NCI-H2227 treated with DMSO at 0.1 percent for 48 hours (cell line): ENCODE results near the gene HBG1.

Experiments used
- DNase-seq: peaks from one replicate; lab custom pipeline; 2025; lab: John Stamatoyannopoulos, UW

The HBG1 gene

DNA sequence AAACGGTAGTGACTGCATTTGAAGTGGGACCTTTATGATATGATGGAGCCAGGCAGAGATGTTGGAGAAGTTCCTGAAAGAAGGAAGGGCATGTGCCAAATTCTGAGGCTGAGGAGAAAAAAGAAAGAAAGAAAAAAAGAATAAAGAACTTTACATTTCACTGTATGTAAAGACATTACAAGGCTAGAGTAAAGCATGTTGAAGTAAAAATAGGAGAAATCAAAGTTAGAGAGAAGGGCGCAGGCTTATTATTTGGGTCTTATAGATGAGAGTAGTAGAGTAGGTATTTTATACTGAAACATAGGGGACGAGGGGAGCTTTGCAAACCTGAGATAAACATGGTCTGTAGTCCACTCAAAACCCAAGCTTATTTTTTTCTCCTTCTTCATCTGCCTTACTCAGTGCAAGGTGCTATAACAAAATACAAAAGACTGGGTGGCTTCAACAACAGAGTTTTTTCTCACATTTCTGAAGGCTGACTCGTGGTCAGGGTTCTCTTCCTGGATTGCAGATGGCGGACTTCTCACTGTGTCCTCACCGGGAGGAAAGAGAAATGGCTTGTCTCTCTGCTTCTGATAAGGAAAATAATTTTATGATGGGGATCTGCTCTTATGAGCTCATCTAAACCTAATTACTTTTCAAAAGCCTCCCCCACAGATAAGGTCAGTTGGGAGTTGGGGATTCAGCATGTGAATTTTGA is 2.7 kb downstream of the HBG1 start:
- DNase-seq, result no peak

GRCh38 chr11:5245155-5245554 is 4.5 kb downstream of the HBG1 start:
- no peak for DNase-seq

GRCh38 chr11:5243816-5244180 is 5.9 kb downstream of the HBG1 start:
- DNase-seq, result no peak

- no peak for DNase-seq
Observed at GRCh38 chr11:5242933-5243815, 6.5 kb downstream of the HBG1 start.

DNA sequence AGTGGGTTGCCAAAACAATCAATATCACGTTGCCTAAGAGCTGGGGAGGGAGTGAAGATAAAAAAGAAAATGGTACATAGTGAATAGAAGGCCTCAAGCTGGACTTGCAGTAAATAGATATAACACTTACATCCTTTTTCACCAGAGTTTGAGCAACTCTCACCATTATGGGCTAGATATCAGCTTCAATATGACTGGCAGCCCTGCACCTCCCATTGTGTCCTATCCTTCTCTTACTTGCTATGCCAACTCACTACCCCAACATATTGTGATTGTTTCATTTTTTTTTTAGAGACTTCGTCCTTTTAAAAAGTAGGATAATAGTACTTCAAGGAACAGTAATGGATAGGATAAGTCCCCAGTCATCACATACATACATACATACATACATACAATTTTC is 7.4 kb downstream of the HBG1 start:
- no peak for DNase-seq

DNA sequence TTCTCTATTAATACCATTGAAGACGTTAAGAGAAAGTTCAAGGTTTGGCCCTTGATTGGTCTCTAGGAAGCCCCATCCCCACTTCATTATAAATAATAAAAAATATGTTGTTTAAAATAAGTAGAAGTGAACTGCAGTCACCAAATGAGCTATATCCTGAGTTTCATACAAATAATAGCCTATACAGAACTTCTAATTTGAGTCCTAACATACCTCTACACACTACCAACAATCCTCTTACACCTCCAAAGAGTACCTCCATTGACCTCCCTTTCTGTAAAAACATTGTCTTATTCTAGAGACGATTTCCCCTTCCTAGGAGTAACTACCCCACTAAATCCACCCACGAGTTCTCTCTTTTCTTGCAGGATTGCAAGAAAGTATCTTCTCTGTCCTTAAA is 8.2 kb downstream of the HBG1 start:
- no peak for DNase-seq

DNA sequence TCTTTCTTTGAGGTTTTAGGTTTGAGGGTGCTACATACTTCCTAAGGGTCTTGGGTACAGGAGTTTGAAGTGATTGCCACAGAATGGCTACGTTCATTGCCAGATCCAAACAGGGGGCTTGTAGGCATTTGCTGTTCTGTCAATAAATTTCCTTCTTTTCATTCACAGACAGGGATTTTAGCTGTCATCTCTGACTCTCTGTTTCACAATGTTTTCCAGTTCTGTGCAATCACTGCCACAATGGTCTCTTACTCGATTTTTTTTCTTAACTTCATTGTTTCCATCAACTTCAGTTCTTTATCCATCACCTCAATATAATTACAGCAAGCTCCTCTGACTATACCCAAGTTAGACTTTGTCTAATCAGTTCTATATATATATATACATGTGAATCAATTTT is 9.2 kb downstream of the HBG1 start:
- no peak for DNase-seq

DNA sequence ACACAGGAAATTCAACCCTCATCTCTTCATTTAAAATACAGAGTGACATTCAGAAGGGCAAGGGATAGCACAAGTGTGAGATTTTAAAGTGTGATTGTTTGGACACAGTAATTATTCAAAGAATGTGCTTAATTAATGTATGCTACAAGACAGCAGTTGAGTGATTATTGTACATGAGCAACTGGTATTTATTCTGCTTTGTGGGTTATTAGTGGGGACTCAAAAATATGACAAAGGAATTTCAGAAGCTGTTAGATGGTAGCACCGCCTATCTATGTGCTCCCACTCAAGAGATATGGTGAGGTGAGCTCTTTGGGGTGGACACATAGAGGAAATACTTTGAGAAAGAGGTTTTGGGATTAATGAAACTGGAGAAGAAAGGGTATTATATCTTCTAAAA is 9.6 kb downstream of the HBG1 start:
- no peak for DNase-seq

GRCh38 chr11:5239046-5239445 is 10.6 kb downstream of the HBG1 start:
- DNase-seq, result no peak

DNA sequence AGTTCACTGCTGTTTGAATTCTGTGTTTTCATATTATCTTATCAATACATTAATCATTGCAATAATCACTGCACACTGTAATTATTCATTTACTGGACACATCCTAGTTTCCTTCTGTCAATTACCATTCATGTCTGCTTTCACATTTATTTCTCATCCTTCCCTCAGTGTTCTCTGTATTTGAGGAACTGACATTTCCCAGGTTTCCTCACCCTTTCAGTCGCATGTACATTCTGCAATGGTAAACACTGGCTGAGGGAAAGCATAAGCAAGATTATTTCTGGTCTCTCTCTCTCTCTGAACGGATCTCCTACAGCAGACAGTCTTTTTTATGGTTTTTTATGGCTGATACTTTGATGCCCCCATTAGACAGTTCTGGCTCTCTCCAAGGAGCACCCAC is 11.2 kb downstream of the HBG1 start:
- no peak for DNase-seq

DNA sequence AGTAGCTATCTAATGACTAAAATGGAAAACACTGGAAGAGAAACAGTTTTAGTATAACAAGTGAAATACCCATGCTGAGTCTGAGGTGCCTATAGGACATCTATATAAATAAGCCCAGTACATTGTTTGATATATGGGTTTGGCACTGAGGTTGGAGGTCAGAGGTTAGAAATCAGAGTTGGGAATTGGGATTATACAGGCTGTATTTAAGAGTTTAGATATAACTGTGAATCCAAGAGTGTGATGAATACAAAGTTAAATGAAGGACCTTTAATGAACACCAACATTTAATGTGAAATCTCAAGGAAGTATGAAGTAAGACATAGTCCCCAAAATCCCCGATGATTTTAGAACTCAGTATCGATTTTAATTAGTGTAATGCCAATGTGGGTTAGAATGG is 12.2 kb downstream of the HBG1 start:
- no peak for DNase-seq

GRCh38 chr11:5235364-5236095 is 14.1 kb downstream of the HBG1 start:
- DNase-seq, result no peak

- no peak for DNase-seq
Observed at GRCh38 chr11:5234381-5234834, 15.2 kb downstream of the HBG1 start, which contains the start of gene HBD. HBD (minus strand) TSS chr11:5234483; CDS start chr11:5234433, 50 bp downstream.

DNA sequence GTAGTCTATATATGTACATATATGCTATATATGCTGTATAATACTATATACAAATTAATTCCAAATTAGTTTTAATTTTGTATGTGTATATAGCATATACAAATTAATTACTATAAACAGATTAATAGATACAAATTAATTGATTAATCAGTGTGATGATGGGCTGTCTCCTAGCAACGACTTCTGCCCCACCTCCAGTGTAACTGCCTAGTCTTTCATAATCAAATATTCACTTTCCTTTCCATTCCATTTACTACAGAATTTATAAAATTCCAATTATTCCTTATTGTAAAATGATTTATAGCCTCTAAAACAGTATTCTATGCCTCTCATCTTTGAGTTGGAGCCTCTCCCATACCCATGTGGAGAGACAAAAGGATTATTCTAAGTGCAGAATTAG is 16.4 kb downstream of the HBG1 start:
- no peak for DNase-seq

DNA sequence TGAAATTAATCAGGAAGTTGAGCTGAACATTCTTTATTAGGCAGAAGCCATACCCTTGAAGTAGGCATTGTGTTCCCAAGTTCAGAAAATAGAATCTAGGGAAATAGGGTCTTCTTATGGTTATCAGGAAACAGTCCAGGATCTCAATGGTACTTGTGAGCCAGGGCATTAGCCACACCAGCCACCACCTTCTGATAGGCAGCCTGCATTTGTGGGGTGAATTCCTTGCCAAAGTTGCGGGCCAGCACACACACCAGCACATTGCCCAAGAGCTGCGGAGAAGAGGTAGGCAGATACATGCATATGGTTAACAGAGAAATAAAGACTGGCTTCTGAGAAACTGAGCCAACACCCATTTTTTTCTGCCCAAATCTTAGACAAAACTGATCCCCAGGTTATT is 16.8 kb downstream of the HBG1 start:
- no peak for DNase-seq

- DNase-seq, result no peak
Observed at GRCh38 chr11:5232176-5232575, 17.5 kb downstream of the HBG1 start.

GRCh38 chr11:5231111-5231510 is 18.5 kb downstream of the HBG1 start:
- DNase-seq, result no peak

DNA sequence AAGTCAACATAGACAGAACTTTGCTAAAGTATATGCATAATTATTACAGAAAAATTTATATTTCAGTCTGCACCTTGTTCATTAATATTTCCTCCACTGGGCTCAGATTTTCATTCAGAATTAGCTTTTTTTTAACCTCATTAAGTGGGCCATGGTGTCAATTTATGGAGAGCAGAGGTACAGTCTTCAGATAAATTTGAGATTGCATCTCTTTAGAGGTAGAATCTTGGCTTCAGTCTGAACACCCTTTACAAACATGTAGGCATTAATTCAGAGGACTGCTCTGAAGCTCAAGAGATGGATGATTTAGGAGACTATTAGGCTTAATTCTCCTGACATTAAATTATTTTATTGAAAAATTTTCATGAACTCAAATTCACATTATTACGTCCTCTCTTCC is 19.4 kb downstream of the HBG1 start:
- DNase-seq, result no peak

GRCh38 chr11:5229796-5230195 is 19.9 kb downstream of the HBG1 start:
- DNase-seq, result no peak

DNA sequence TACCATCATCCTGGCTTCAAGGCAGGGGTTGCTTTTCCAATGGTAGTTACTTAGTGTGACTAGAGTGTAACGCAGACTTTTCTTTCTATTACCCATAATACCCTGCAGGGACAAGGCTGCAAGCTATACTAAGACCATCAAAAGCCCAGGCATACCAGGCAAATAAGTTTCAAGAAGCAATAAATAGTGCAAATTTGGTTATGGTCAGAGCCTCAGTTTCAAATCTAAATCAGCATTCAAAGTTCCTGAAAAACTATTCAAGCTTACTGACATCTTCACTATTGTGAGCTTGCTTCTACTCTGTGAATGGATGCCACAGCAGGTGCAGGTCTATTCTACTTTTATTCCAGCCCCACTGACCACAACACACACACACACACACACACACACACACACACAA is 20.3 kb downstream of the HBG1 start:
- no peak for DNase-seq

- DNase-seq, result no peak
Observed at GRCh38 chr11:5228124-5228523, 21.5 kb downstream of the HBG1 start.

GRCh38 chr11:5227681-5228080 is 22.0 kb downstream of the HBG1 start:
- no peak for DNase-seq
